Measurements from ENCODE around the gene ENPP1. TPM values are rescaled to one million over a fixed set of nuclear protein-coding genes. Genes with fewer than 3 reads are reported as not detected.
"Not testable (repeated sequence)": the region's sequence is repeated elsewhere in the genome, so short reads cannot be mapped to it uniquely, and the experiment has no call there.

Gene ENPP1
- total RNA-seq, 2 donors from 2014 or later: 17.8 to 18.9 TPM

DNA sequence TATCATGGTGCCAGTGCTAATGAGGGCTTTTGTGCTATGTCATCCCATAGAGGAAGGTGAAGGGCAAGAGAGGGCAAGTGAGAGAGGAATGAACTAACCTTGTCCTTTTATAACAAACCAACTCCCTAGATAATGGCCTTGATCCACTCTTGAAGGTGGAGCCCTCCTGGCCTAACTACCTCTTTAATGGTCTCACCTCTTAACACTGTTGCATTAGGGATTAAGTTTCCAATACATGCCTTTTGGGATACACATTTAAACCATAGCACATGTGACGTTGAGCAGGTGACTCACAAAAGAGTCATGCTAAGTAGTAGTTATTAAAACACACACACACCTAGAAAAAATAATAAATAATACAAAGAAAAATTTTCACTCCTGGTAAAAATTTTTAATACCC is 106.4 kb downstream of the ENPP1 start:
- no peak overlapping the region for H3K27ac ChIP-seq
- no peaks in the 10 kb centered on the region for H3K36me3 ChIP-seq
- intact Hi-C loops (cut with DNase I): loop anchor here (10.0 kb wide), 2 partner anchors 129 to 571 kb away; no protein-coding TSS in a partner anchor
- TF ChIP-seq CTCF (IDR thresholded peaks at IDR 0.05) (no peak), POLR2AphosphoS5 (IDR thresholded peaks at IDR 0.05) (no peak), POLR2A (IDR thresholded peaks at IDR 0.05) (no peak)
- no peaks in the 10 kb centered on the region for H3K9me3 ChIP-seq
- no peak for DNase-seq (ENCODE audit: low spot score)
- H3K4me3 ChIP-seq: no peak overlapping the region
- H3K4me1 ChIP-seq (replicated peaks): no peaks in the 10 kb centered on the region
- 62% methylated on average over 1 of the region's 1 CpG for WGBS
- H3K27me3 ChIP-seq (replicated peaks; ENCODE audit: insufficient read depth): no peaks in the 10 kb centered on the region

- Histone ChIP-seq H3K4me1 (replicated peaks) (no peaks in the 10 kb centered on the region), H3K36me3 (no peaks in the 10 kb centered on the region), H3K27ac (no peak overlapping the region), H3K4me3 (no peak overlapping the region), H3K9me3 (no peaks in the 10 kb centered on the region), H3K27me3 (replicated peaks; ENCODE audit: insufficient read depth) (no peaks in the 10 kb centered on the region)
- intact Hi-C loops (cut with DNase I): loop anchor here (10.0 kb wide), 2 partner anchors 130 to 570 kb away; no protein-coding TSS in a partner anchor
- WGBS: 38% methylated on average over 10 of the region's 10 CpGs
- TF ChIP-seq POLR2AphosphoS5 (IDR thresholded peaks at IDR 0.05) (no peak), POLR2A (IDR thresholded peaks at IDR 0.05) (no peak), CTCF (IDR thresholded peaks at IDR 0.05) (peak in 3 of 4 experiments; percentile 60 to 74 (median 72))
- DNase-seq (ENCODE audit: low spot score): peak; percentile 74
Observed at GRCh38 chr6:131914967-131915751, 107.3 kb downstream of the ENPP1 start.

DNA sequence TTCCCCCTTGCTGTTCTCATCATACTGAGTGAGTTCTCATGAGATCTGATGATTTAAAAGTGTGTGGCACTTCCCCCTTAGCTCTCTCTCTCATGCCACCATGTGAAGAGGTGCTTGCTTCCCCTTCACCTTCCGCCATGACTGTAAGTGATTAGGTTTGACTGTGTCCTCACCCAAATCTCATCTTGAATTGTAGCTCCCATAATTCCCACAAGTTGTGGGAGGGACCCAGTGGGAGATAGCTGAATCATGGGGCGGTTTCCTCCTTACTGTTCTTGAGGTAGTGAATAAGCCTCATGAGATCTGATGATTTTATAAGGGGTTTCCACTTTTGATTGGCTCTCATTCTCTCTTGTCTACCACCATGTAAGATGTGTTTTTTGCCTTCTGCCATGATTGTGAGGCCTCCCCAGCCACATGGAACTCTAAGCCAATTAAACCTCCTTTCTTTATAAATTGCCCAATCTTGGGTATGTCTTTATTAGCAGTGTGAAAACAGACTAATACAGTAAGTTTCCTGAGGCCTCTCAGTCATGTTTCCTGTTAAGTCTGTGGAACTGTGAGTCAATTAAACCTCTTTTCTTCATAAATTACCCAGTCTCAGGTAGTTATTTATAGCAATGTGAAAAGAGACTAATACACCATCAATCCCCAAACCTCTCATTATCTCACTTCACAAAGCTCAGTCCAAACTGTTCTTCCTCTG is 108.4 kb downstream of the ENPP1 start:
- intact Hi-C loops (cut with DNase I): loop anchor here (10.0 kb wide), 2 partner anchors 131 to 569 kb away; no protein-coding TSS in a partner anchor
- DNase-seq (ENCODE audit: low spot score): not testable (repeated sequence)

DNA sequence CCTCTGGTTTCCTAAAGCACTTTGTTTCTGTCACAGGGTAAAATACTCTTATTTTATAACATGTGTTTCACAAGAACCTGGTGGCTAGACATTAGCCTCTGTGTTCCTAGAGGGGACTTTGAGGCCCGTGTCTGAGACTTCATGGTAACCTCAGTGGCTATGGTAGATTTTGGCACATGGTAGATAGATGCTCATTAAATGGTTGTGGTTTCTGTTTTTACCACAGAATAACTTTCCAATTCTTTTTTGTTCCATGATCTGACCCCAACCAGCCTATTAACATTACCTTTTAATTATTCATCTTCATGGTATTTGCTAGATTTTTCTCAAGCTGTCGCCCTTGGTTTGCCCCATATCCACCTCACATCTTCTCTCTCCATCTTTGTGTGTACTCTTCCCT is 109.0 kb downstream of the ENPP1 start:
- intact Hi-C loops (cut with DNase I): loop anchor here (10.0 kb wide), 2 partner anchors 132 to 568 kb away; no protein-coding TSS in a partner anchor
- no peak for DNase-seq (ENCODE audit: low spot score)

More for the DNA sequence above, 108.4 kb downstream of the ENPP1 start:
- not testable (repeated sequence) for H3K27me3 ChIP-seq (replicated peaks; ENCODE audit: insufficient read depth); H3K4me3 ChIP-seq; H3K9me3 ChIP-seq; H3K27ac ChIP-seq; H3K4me1 ChIP-seq (replicated peaks); H3K36me3 ChIP-seq
- 93% methylated on average over 2 of the region's 2 CpGs for WGBS

More for the DNA sequence above, 109.0 kb downstream of the ENPP1 start:
- 92% methylated on average over 2 of the region's 2 CpGs for WGBS
- Histone ChIP-seq H3K27ac (no peak overlapping the region), H3K36me3 (no peaks in the 10 kb centered on the region), H3K4me1 (replicated peaks) (no peaks in the 10 kb centered on the region), H3K4me3 (no peak overlapping the region), H3K9me3 (no peaks in the 10 kb centered on the region), H3K27me3 (replicated peaks; ENCODE audit: insufficient read depth) (no peaks in the 10 kb centered on the region)
- TF ChIP-seq POLR2A (IDR thresholded peaks at IDR 0.05): no peak
- no peak for TF ChIP-seq POLR2AphosphoS5 (IDR thresholded peaks at IDR 0.05)
- no peak for TF ChIP-seq CTCF (IDR thresholded peaks at IDR 0.05)
